GM21390 (cell line): ENCODE results near the gene TULP4.
A peak's percentile ranks its signal among the peaks of the same experiment; 100 is the strongest.
"Not testable (repeated sequence)": the region's sequence is repeated elsewhere in the genome, so short reads cannot be mapped to it uniquely, and the experiment has no call there.

ENCODE experiments used
- ATAC-seq: cut with Tn5 transposase; IDR thresholded peaks from one replicate; pipeline ENCODE4 v1.9.1; 2021; ENCODE audit not compliant: unreplicated experiment

Gene TULP4

GRCh38 chr6:158295976-158296853 is 16.1 kb upstream of the TULP4 start:
- not testable (repeated sequence) for ATAC-seq

GRCh38 chr6:158296854-158297324 is 15.4 kb upstream of the TULP4 start:
- not testable (repeated sequence) for ATAC-seq

- not testable (repeated sequence) for ATAC-seq
Observed at GRCh38 chr6:158297657-158298056, 14.6 kb upstream of the TULP4 start.

GRCh38 chr6:158300306-158301143 is 11.7 kb upstream of the TULP4 start:
- not testable (repeated sequence) for ATAC-seq

GRCh38 chr6:158301561-158301960 is 10.7 kb upstream of the TULP4 start:
- ATAC-seq, result not testable (repeated sequence)

GRCh38 chr6:158302195-158302796 is 10.0 kb upstream of the TULP4 start:
- ATAC-seq, result not testable (repeated sequence)

- ATAC-seq, result no peak
Observed at GRCh38 chr6:158303210-158303731, 9.0 kb upstream of the TULP4 start.

GRCh38 chr6:158304254-158304653 is 8.0 kb upstream of the TULP4 start:
- no peak for ATAC-seq

- no peak for ATAC-seq
Observed at GRCh38 chr6:158309814-158310213, 2.5 kb upstream of the TULP4 start.

GRCh38 chr6:158311193-158311592 is 1.1 kb upstream of the TULP4 start:
- no peak for ATAC-seq

GRCh38 chr6:158311626-158312025 is 639 bp upstream of the TULP4 start:
- ATAC-seq, result no peak

- ATAC-seq, result no peak
Observed at GRCh38 chr6:158312672-158313397, 570 bp downstream of the TULP4 start.

GRCh38 chr6:158313989-158314388 is 1.7 kb downstream of the TULP4 start:
- peak; percentile 72 for ATAC-seq

GRCh38 chr6:158314737-158315136 is 2.5 kb downstream of the TULP4 start:
- no peak for ATAC-seq

- ATAC-seq, result no peak
Observed at GRCh38 chr6:158316022-158316421, 3.8 kb downstream of the TULP4 start.

GRCh38 chr6:158321960-158322359 is 9.7 kb downstream of the TULP4 start:
- ATAC-seq, result no peak

- no peak for ATAC-seq
Observed at GRCh38 chr6:158322400-158322723, 10.1 kb downstream of the TULP4 start.

GRCh38 chr6:158322724-158323560 is 10.7 kb downstream of the TULP4 start:
- ATAC-seq, result peak; percentile 64

- peak; percentile 37 for ATAC-seq
Observed at GRCh38 chr6:158323561-158323958, 11.3 kb downstream of the TULP4 start.

GRCh38 chr6:158324136-158324535 is 11.9 kb downstream of the TULP4 start:
- no peak for ATAC-seq
